Endothelial cell of umbilical vein (primary cell): ENCODE results near the gene KANK4. TPM values are rescaled to one million over a fixed set of nuclear protein-coding genes. Genes with fewer than 3 reads are reported as not detected.

Source experiments
- BruUV-seq: library from RNA; stranded (reverse); fragments of 400-500 nt; replicated peaks from 2 replicates; lab custom pipeline; 2021; lab: Mats Ljungman, UMichigan
- CTCF ChIA-PET: fragments of 300-600, 350-600 bp; sonication (Branson Sonifier 250); formaldehyde crosslinking; loops from one replicate; lab custom pipeline; 2021; ENCODE audit warnings: antibody characterized with exemption, inconsistent platforms; lab: Charles Lee
- POLR2A ChIA-PET: fragments of 300-600, 350-600 bp; sonication (Branson Sonifier 250); formaldehyde crosslinking; loops from one replicate; lab custom pipeline; 2021; ENCODE audit warnings: antibody characterized with exemption, inconsistent platforms; lab: Charles Lee
- DNase-seq: peaks from one replicate; pipeline ENCODE4 v3.0.0-alpha.2; 2011; ENCODE audit warnings: low read depth, low spot score
- FAIRE-seq: peaks from 2 replicates; lab custom pipeline; 2011; peaks lifted over from hg19 to GRCh38; lab: Jason Lieb, UNC
- H2AFZ ChIP-seq: 2 replicates; pipeline ENCODE4 v1.6.0; 2012; ENCODE audit warnings: low read depth, low read length, control low read depth, inconsistent platforms
- H3K27ac ChIP-seq: 2 replicates; pipeline ENCODE4 v1.5.1; 2011; ENCODE audit warnings: low read depth, mild to moderate bottlenecking, control low read depth, low read length, moderate library complexity; ENCODE audit not compliant: insufficient read depth
- H3K27me3 ChIP-seq, 2 experiments: 2 replicates each; pipeline versions ENCODE4 v1.6.0 to v1.6.1; 2011; ENCODE audit warnings: low read length in 2 of 2, mixed read lengths in 1 of 2; ENCODE audit not compliant: control insufficient read depth in 2 of 2, insufficient read depth in 2 of 2
- H3K36me3 ChIP-seq, 2 experiments: 2 replicates in 1 of 2; 3 replicates in 1 of 2; pipeline ENCODE4 v1.5.1; 2011; ENCODE audit warnings: low read length in 2 of 2, mild to moderate bottlenecking in 1 of 2, moderate library complexity in 1 of 2; ENCODE audit not compliant: control insufficient read depth in 2 of 2, insufficient read depth in 2 of 2; ENCODE audit errors: extremely low read depth in 1 of 2
- H3K4me1 ChIP-seq: 3 replicates; pipeline ENCODE4 v1.5.1; 2011; ENCODE audit warnings: mild to moderate bottlenecking, low read length; ENCODE audit not compliant: control insufficient read depth, insufficient read depth; ENCODE audit errors: extremely low read depth
- H3K4me2 ChIP-seq: 2 replicates; pipeline ENCODE4 v1.6.1; 2011; ENCODE audit warnings: low read length, control low read depth, mixed read lengths; ENCODE audit not compliant: insufficient read depth
- H3K4me3 ChIP-seq, 3 experiments: fragments of 200-600 bp in 1 of 3; sonication (generic), shearing (Covaris generic) in 1 of 3; replicated peaks in 1 of 3; 2 replicates each; pipeline ENCODE4 v1.5.1; 2011 to 2016; ENCODE audit warnings: control low read depth in 3 of 3, low read length in 3 of 3, mild to moderate bottlenecking in 2 of 3, inconsistent platforms in 1 of 3, low read depth in 1 of 3, moderate library complexity in 1 of 3; ENCODE audit not compliant: insufficient read depth in 1 of 3
- H3K79me2 ChIP-seq: 2 replicates; pipeline ENCODE4 v1.6.0; 2012; ENCODE audit warnings: low read length, inconsistent platforms; ENCODE audit not compliant: control insufficient read depth, insufficient read depth
- H3K9ac ChIP-seq: replicated peaks from 2 replicates; pipeline ENCODE3; 2011; ENCODE audit warnings: low read length, control low read depth; ENCODE audit not compliant: insufficient read depth; ENCODE audit errors: extremely low read depth
- H3K9me1 ChIP-seq: replicated peaks from 3 replicates; pipeline ENCODE4 v1.6.0; 2011; ENCODE audit warnings: mild to moderate bottlenecking, low read length; ENCODE audit not compliant: control insufficient read depth, insufficient read depth; ENCODE audit errors: extremely low read depth
- H3K9me3 ChIP-seq: replicated peaks from 2 replicates; pipeline ENCODE4 v1.5.1; 2012; ENCODE audit warnings: low read length, inconsistent platforms; ENCODE audit not compliant: control insufficient read depth, insufficient read depth
- H4K20me1 ChIP-seq: replicated peaks from 2 replicates; pipeline ENCODE3; 2011; ENCODE audit warnings: mild to moderate bottlenecking, low read length; ENCODE audit not compliant: control insufficient read depth, insufficient read depth; ENCODE audit errors: extremely low read depth
- CTCF ChIP-seq, 2 donors: IDR thresholded peaks; 1 replicate in 1 of 2; 2 replicates in 1 of 2; pipeline ENCODE4 v1.5.1; 2011; ENCODE audit warnings: low read length in 2 of 2, mild to moderate bottlenecking in 2 of 2, moderate library complexity in 2 of 2, control low read depth in 1 of 2, inconsistent platforms in 1 of 2, low read depth in 1 of 2; ENCODE audit not compliant: insufficient read depth in 1 of 2; ENCODE audit errors: extremely low read depth in 1 of 2
- FOS ChIP-seq: IDR thresholded peaks from 2 replicates; pipeline ENCODE4 v1.6.1; 2011; ENCODE audit warnings: mild to moderate bottlenecking, low read length, moderate library complexity, borderline replicate concordance; ENCODE audit not compliant: insufficient read depth
- GATA2 ChIP-seq: IDR thresholded peaks from 2 replicates; pipeline ENCODE4 v1.7.0; 2011; ENCODE audit warnings: low read depth, mild to moderate bottlenecking, moderate library complexity, mixed read lengths, low read length; ENCODE audit not compliant: insufficient read length, insufficient read depth
- MAX ChIP-seq: IDR thresholded peaks from 2 replicates; pipeline ENCODE4 v1.6.1; 2011; ENCODE audit not compliant: insufficient read depth, insufficient read length
- MYC ChIP-seq: IDR thresholded peaks from one replicate; pipeline ENCODE4 v1.6.1; 2011; ENCODE audit warnings: mild to moderate bottlenecking, low read depth, low read length
- POLR2A ChIP-seq: IDR thresholded peaks from 2 replicates; pipeline ENCODE4 v1.6.1; 2012; ENCODE audit warnings: low read depth, mild to moderate bottlenecking, control low read depth, low read length
- POLR2AphosphoS5 ChIP-seq: IDR thresholded peaks from 2 replicates; pipeline ENCODE4 v1.6.1; 2012; ENCODE audit warnings: low read depth, mild to moderate bottlenecking, control low read depth, low read length, moderate library complexity; ENCODE audit not compliant: insufficient read depth
- dilution Hi-C: fragments of 300-500 bp; cut with MboI; formaldehyde crosslinking; loops from one replicate; pipeline ENCODE4 v1.15.0; 2019; ENCODE audit warnings: low sequenced_read_pairs; ENCODE audit not compliant: extremely low pct_ligation_motif_present
- intact Hi-C: fragments of 100-400 bp; cut with micrococcal nuclease; formaldehyde crosslinking; loops from one replicate; pipeline ENCODE4 v1.10.0; 2022
- polyA plus RNA-seq, 4 experiments: library from polyadenylated mRNA; depleted of rRNA in 3 of 4; stranded (reverse) in 3 of 4; unstranded in 1 of 4; fragments of >200 nt; gene quantifications; 2 replicates each; pipeline versions ENCODE4 v1.2.1 to v1.2.3, GENCODE V29; 2011 to 2012; ENCODE audit warnings: missing spikeins in 1 of 4
- total RNA-seq: library from RNA; stranded (reverse); gene quantifications from 2 replicates; pipeline ENCODE4 v1.2.3, GENCODE V29; 2021

KANK4 gene
- total and polyA plus RNA-seq, 2 donors (not counting 3 experiments of a cell fraction or from before 2014, with no cell fraction given) = not detected

GRCh38 chr1:62307446-62307845, 11.8 kb downstream of the KANK4 start:
- Histone ChIP-seq H3K9ac (no peak overlapping the region), H3K4me1 (no peaks in the 10 kb centered on the region), H3K4me3 (no peak overlapping the region), H3K27ac (no peak overlapping the region), H3K4me2 (no peak overlapping the region), H3K36me3 (no peaks in the 10 kb centered on the region), H3K9me3 (no peaks in the 10 kb centered on the region), H3K79me2 (no peaks in the 10 kb centered on the region), H4K20me1 (no peaks in the 10 kb centered on the region), H2AFZ (no peak overlapping the region), H3K27me3 (no peaks in the 10 kb centered on the region), H3K9me1 (no peaks in the 10 kb centered on the region)
- TF ChIP-seq MAX (no peak), FOS (no peak), CTCF (IDR thresholded peaks at IDR 0.05; ENCODE audit: extremely low read depth in 1 of 2, insufficient read depth in 1 of 2, low read depth in 1 of 2, low read length in 2 of 2) (no peak), MYC (no peak), POLR2AphosphoS5 (no peak), GATA2 (no peak), POLR2A (no peak)
- ChIA-PET CTCF (no interaction called here), POLR2A (no interaction called here)
- no TSS peak for BruUV-seq
- dilution Hi-C loops (no loop called here), intact Hi-C loops (no loop called here)
- DNase-seq (no peak), FAIRE-seq (no peak)
